Transverse colon (tissue), 3 donors: ENCODE results near the gene KCNJ11.

Experiments used
- POLR2A ChIP-seq: fragments of 450-650 bp; IDR thresholded peaks from one replicate; pipeline ENCODE4 v1.6.1; 2016; ENCODE audit warnings: antibody characterized with exemption, mild to moderate bottlenecking, moderate library complexity
- TF ChIP-seq, protein P1 (sequence below), 5 experiments: fragments of 200-600 bp in 3 of 5; fragments of 450-650 bp in 2 of 5; sonication (generic) in 3 of 5; IDR thresholded peaks; 1 replicate in 2 of 5; 2 replicates in 3 of 5; pipeline ENCODE4 v1.5.1; 2016 to 2017; ENCODE audit warnings: antibody characterized with exemption in 5 of 5, inconsistent platforms in 3 of 5, mild to moderate bottlenecking in 2 of 5, moderate library complexity in 1 of 5

GRCh38 chr11:17402486-17402885, 14.0 kb upstream of the KCNJ11 start:
- no peak for TF ChIP-seq POLR2A
- TF ChIP-seq, protein P1, sequence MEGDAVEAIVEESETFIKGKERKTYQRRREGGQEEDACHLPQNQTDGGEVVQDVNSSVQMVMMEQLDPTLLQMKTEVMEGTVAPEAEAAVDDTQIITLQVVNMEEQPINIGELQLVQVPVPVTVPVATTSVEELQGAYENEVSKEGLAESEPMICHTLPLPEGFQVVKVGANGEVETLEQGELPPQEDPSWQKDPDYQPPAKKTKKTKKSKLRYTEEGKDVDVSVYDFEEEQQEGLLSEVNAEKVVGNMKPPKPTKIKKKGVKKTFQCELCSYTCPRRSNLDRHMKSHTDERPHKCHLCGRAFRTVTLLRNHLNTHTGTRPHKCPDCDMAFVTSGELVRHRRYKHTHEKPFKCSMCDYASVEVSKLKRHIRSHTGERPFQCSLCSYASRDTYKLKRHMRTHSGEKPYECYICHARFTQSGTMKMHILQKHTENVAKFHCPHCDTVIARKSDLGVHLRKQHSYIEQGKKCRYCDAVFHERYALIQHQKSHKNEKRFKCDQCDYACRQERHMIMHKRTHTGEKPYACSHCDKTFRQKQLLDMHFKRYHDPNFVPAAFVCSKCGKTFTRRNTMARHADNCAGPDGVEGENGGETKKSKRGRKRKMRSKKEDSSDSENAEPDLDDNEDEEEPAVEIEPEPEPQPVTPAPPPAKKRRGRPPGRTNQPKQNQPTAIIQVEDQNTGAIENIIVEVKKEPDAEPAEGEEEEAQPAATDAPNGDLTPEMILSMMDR (IDR thresholded peaks at IDR 0.05), result no peak
